K562 (cell line): ENCODE data around the gene SERPINE1. TPM values are rescaled to one million over a fixed set of nuclear protein-coding genes. Genes with fewer than 3 reads are reported as not detected.

Source experiments
- BRCA1 ChIP-seq, 2 experiments: fragments of 450-650 bp in 1 of 2; sonication (generic) in 1 of 2; formaldehyde crosslinking in 1 of 2; IDR thresholded peaks; 2 replicates each; pipeline versions ENCODE4 v1.5.0 to v1.6.1; 2017 to 2020; ENCODE audit warnings: mild to moderate bottlenecking in 1 of 2, missing genetic modification reagents in 1 of 2
- ETV1 ChIP-seq: fragments of 450-650 bp; conservative IDR thresholded peaks from 2 replicates; pipeline ENCODE4 v1.6.1; 2016; ENCODE audit warnings: missing genetic modification characterization, control low read depth, low read depth, missing compliant biosample characterization
- ETV5 ChIP-seq: sonication (generic); formaldehyde crosslinking; IDR thresholded peaks from 2 replicates; pipeline ENCODE4 v1.4.0; 2020; ENCODE audit warnings: low read depth, mild to moderate bottlenecking, missing genetic modification reagents
- GABPA ChIP-seq: fragments of 200-800 bp; sonication (Bioruptor generic); conservative IDR thresholded peaks from 2 replicates; pipeline ENCODE4 v1.6.1; 2016; ENCODE audit warnings: low read depth, missing genetic modification characterization, missing compliant biosample characterization
- HOXB6 ChIP-seq: fragments of 250-450 bp; sonication (Bioruptor Pico); IDR thresholded peaks from 2 replicates; pipeline ENCODE4 v1.5.1; 2022; ENCODE audit warnings: mild to moderate bottlenecking, borderline replicate concordance
- MYNN ChIP-seq, 2 experiments: sonication (generic); formaldehyde crosslinking in 1 of 2; IDR thresholded peaks; 2 replicates each; pipeline versions ENCODE4 v1.5.0 to v1.6.1; 2016 to 2020; ENCODE audit warnings: antibody characterized with exemption in 1 of 2, missing genetic modification reagents in 1 of 2
- PHB ChIP-seq: fragments of 250-450 bp; sonication (Bioruptor Pico); IDR thresholded peaks from 2 replicates; pipeline ENCODE4 v1.5.0; 2021
- POLR2AphosphoS5 ChIP-seq: IDR thresholded peaks from 2 replicates; pipeline ENCODE4 v1.6.1; 2011; ENCODE audit warnings: mild to moderate bottlenecking, low read depth, low read length, moderate library complexity; ENCODE audit not compliant: control insufficient read depth, insufficient read depth
- PYGO2 ChIP-seq: fragments of 450-650 bp; IDR thresholded peaks from 2 replicates; pipeline ENCODE4 v1.6.1; 2016; ENCODE audit warnings: mild to moderate bottlenecking, missing genetic modification characterization, moderate library complexity, missing compliant biosample characterization
- RBM39 ChIP-seq: fragments of 200-400 bp; formaldehyde crosslinking; optimal IDR thresholded peaks from 2 replicates; pipeline ENCODE3; 2018; ENCODE audit warnings: low read depth, low read length
- SIN3B ChIP-seq: fragments of 450-650 bp; IDR thresholded peaks from 2 replicates; pipeline ENCODE4 v1.6.1; 2017; ENCODE audit warnings: low read depth, mild to moderate bottlenecking, moderate library complexity
- SP1 ChIP-seq: sonication (generic); formaldehyde crosslinking; IDR thresholded peaks from 2 replicates; pipeline ENCODE4 v1.8.1; 2022; ENCODE audit warnings: mild to moderate bottlenecking, missing genetic modification reagents
- SRSF1 ChIP-seq: fragments of 200-400 bp; formaldehyde crosslinking; IDR thresholded peaks from 2 replicates; pipeline ENCODE4 v1.6.1; 2017; ENCODE audit warnings: mild to moderate bottlenecking, low read depth, low read length, moderate library complexity
- WHSC1 ChIP-seq: IDR thresholded peaks from one replicate; pipeline ENCODE4 v1.6.1; 2012; ENCODE audit warnings: low read length, control low read depth, inconsistent platforms
- ZNF780A ChIP-seq: fragments of 250-450 bp; sonication (Bioruptor Pico); IDR thresholded peaks from 2 replicates; pipeline ENCODE4 v1.5.0; 2021; ENCODE audit warnings: mild to moderate bottlenecking
- polyA plus RNA-seq, 8 experiments: library from polyadenylated mRNA; depleted of rRNA in 4 of 8; stranded (reverse) in 5 of 8; unstranded in 3 of 8; fragments of >200 nt; fragmentation: Nextera tagmentation in 2 of 8; fragmentation: Illumina TruSeq in 1 of 8; extraction: Ambion mirVana in 2 of 8; extraction: Trizol in 1 of 8; gene quantifications; 2 replicates each; pipeline versions ENCODE4 v1.2.1 to v1.2.3, GENCODE V29; 2011 to 2014; ENCODE audit warnings: inconsistent platforms in 1 of 8, missing spikeins in 1 of 8
- total RNA-seq, 7 experiments: library from RNA; depleted of rRNA in 6 of 7; stranded (reverse); fragments of >200 nt in 6 of 7; fragmentation: Illumina TruSeq in 2 of 7; extraction: Trizol in 2 of 7; gene quantifications; 2 replicates each; pipeline versions ENCODE4 v1.2.1 to v1.2.3, GENCODE V29; 2011 to 2021; ENCODE audit warnings: low replicate concordance in 1 of 7
- TF ChIP-seq, protein P1 (sequence below): sonication (generic); formaldehyde crosslinking; IDR thresholded peaks from 2 replicates; pipeline ENCODE4 v1.8.0; 2023; ENCODE audit warnings: mild to moderate bottlenecking, missing genetic modification reagents
- TF ChIP-seq, protein P2 (sequence below): sonication (generic); formaldehyde crosslinking; IDR thresholded peaks from 2 replicates; pipeline ENCODE4 v1.8.0; 2023; ENCODE audit warnings: missing genetic modification reagents, mild to moderate bottlenecking, borderline replicate concordance
- TF ChIP-seq, protein P3 (sequence below): fragments of 450-650 bp; formaldehyde crosslinking; IDR thresholded peaks from 2 replicates; pipeline ENCODE4 v1.4.0; 2022; ENCODE audit warnings: missing genetic modification characterization

SERPINE1 gene
- total and polyA plus RNA-seq, 9 of the 15 experiments (the other 6 are each of a cell fraction or from before 2014, with no cell fraction given) = 0.22 to 4.8 (median 0.91) TPM

DNA sequence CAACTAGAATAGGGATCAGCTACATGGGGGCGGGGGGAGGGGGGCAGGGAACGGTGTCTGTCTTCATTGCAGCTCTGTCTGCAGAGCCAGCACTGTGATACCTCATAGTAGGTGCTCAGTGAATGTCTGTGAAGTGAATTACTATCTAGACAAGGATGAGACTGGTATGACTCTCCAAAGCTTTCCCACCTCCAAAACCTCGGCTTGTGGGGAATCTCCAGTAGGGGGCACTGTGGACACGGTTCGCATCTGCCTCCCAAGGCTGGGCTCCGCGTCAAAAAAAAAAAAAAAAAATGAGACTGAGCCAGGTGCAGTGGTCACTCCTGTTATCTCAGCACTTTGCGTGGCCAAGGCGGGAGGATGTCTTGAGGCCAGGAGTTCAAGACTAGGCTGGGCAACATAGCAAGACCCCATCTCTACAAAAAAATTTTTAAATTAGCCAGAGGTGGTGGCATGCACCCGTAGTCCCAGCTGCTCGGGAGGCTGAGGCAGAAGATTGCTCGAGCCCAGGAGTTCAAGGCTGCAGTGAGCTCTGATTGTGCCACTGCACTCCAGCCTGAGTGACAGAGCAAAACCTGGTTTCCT is 32.0 kb upstream of the SERPINE1 start (continued):
- no peak for TF ChIP-seq SRSF1
- TF ChIP-seq POLR2AphosphoS5 = no peak
- TF ChIP-seq ETV1 (tag) = no peak
- no peak for TF ChIP-seq HOXB6
- no peak for TF ChIP-seq WHSC1
- TF ChIP-seq, protein P1, sequence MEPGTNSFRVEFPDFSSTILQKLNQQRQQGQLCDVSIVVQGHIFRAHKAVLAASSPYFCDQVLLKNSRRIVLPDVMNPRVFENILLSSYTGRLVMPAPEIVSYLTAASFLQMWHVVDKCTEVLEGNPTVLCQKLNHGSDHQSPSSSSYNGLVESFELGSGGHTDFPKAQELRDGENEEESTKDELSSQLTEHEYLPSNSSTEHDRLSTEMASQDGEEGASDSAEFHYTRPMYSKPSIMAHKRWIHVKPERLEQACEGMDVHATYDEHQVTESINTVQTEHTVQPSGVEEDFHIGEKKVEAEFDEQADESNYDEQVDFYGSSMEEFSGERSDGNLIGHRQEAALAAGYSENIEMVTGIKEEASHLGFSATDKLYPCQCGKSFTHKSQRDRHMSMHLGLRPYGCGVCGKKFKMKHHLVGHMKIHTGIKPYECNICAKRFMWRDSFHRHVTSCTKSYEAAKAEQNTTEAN (CRISPR knock-in tag) = no peak
- TF ChIP-seq, protein P2, sequence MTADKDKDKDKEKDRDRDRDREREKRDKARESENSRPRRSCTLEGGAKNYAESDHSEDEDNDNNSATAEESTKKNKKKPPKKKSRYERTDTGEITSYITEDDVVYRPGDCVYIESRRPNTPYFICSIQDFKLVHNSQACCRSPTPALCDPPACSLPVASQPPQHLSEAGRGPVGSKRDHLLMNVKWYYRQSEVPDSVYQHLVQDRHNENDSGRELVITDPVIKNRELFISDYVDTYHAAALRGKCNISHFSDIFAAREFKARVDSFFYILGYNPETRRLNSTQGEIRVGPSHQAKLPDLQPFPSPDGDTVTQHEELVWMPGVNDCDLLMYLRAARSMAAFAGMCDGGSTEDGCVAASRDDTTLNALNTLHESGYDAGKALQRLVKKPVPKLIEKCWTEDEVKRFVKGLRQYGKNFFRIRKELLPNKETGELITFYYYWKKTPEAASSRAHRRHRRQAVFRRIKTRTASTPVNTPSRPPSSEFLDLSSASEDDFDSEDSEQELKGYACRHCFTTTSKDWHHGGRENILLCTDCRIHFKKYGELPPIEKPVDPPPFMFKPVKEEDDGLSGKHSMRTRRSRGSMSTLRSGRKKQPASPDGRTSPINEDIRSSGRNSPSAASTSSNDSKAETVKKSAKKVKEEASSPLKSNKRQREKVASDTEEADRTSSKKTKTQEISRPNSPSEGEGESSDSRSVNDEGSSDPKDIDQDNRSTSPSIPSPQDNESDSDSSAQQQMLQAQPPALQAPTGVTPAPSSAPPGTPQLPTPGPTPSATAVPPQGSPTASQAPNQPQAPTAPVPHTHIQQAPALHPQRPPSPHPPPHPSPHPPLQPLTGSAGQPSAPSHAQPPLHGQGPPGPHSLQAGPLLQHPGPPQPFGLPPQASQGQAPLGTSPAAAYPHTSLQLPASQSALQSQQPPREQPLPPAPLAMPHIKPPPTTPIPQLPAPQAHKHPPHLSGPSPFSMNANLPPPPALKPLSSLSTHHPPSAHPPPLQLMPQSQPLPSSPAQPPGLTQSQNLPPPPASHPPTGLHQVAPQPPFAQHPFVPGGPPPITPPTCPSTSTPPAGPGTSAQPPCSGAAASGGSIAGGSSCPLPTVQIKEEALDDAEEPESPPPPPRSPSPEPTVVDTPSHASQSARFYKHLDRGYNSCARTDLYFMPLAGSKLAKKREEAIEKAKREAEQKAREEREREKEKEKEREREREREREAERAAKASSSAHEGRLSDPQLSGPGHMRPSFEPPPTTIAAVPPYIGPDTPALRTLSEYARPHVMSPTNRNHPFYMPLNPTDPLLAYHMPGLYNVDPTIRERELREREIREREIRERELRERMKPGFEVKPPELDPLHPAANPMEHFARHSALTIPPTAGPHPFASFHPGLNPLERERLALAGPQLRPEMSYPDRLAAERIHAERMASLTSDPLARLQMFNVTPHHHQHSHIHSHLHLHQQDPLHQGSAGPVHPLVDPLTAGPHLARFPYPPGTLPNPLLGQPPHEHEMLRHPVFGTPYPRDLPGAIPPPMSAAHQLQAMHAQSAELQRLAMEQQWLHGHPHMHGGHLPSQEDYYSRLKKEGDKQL = no peak
- no peak for TF ChIP-seq PYGO2 (tag)
- no peak for TF ChIP-seq SP1 (CRISPR knock-in tag)
- TF ChIP-seq GABPA (tag) = no peak
- no peak for TF ChIP-seq SIN3B
- TF ChIP-seq MYNN (IDR thresholded peaks at IDR 0.05) = no peak
- TF ChIP-seq MYNN (CRISPR knock-in tag; IDR thresholded peaks at IDR 0.05) = no peak
- TF ChIP-seq ETV5 (CRISPR knock-in tag) = peak; percentile 32; the same call in 1 of the 2 replicates
- no peak for TF ChIP-seq BRCA1 (IDR thresholded peaks at IDR 0.05)
- TF ChIP-seq BRCA1 (CRISPR knock-in tag; IDR thresholded peaks at IDR 0.05) = no peak
- TF ChIP-seq PHB (CRISPR knock-in tag) = no peak
- no peak for TF ChIP-seq RBM39
- TF ChIP-seq ZNF780A (CRISPR knock-in tag) = no peak
- TF ChIP-seq, protein P3, sequence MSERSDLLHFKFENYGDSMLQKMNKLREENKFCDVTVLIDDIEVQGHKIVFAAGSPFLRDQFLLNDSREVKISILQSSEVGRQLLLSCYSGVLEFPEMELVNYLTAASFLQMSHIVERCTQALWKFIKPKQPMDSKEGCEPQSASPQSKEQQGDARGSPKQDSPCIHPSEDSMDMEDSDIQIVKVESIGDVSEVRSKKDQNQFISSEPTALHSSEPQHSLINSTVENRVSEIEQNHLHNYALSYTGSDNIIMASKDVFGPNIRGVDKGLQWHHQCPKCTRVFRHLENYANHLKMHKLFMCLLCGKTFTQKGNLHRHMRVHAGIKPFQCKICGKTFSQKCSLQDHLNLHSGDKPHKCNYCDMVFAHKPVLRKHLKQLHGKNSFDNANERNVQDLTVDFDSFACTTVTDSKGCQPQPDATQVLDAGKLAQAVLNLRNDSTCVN (CRISPR knock-in tag) = no peak
